Hepatocyte (in vitro differentiated cells): ENCODE results near the gene TEAD1. TPM values are rescaled to one million over a fixed set of nuclear protein-coding genes. Genes with fewer than 3 reads are reported as not detected.
A peak's percentile ranks its signal among the peaks of the same experiment; 100 is the strongest.

Experiments used
- DNase-seq: peaks from one replicate; pipeline ENCODE4 v3.0.0-alpha.2; 2016; ENCODE audit warnings: low spot score
- H2AFZ ChIP-seq: fragments of 200-600 bp; sonication (generic); 2 replicates; pipeline ENCODE4 v1.6.0; 2016; ENCODE audit warnings: antibody characterized with exemption, mild to moderate bottlenecking
- H3K27ac ChIP-seq: fragments of 200-600 bp; sonication (generic); 2 replicates; pipeline ENCODE4 v1.5.1; 2016; ENCODE audit warnings: mild to moderate bottlenecking
- H3K27me3 ChIP-seq: fragments of 200-600 bp; sonication (generic); 2 replicates; pipeline ENCODE4 v1.6.1; 2016
- H3K36me3 ChIP-seq: fragments of 200-600 bp; sonication (generic); replicated peaks from 2 replicates; pipeline ENCODE4 v1.5.1; 2016; ENCODE audit warnings: low read depth; ENCODE audit not compliant: insufficient read depth
- H3K4me1 ChIP-seq: fragments of 200-600 bp; sonication (generic); 2 replicates; pipeline ENCODE4 v1.5.1; 2016; ENCODE audit warnings: mild to moderate bottlenecking, moderate library complexity; ENCODE audit not compliant: insufficient read depth
- H3K4me2 ChIP-seq: fragments of 200-600 bp; sonication (generic); 2 replicates; pipeline ENCODE4 v1.6.0; 2016
- H3K4me3 ChIP-seq: fragments of 200-600 bp; sonication (generic); 2 replicates; pipeline ENCODE4 v1.5.1; 2016; ENCODE audit warnings: mild to moderate bottlenecking
- H3K79me2 ChIP-seq: fragments of 200-600 bp; sonication (generic); 2 replicates; pipeline ENCODE4 v1.6.0; 2017; ENCODE audit warnings: mild to moderate bottlenecking
- H3K9me2 ChIP-seq: fragments of 200-600 bp; sonication (generic); replicated peaks from 2 replicates; pipeline ENCODE4 v1.6.0; 2017; ENCODE audit warnings: mild to moderate bottlenecking; ENCODE audit not compliant: insufficient read depth
- H3K9me3 ChIP-seq: fragments of 200-600 bp; sonication (generic); 2 replicates; pipeline ENCODE4 v1.5.1; 2016; ENCODE audit warnings: low read depth, mild to moderate bottlenecking
- H4K20me1 ChIP-seq: fragments of 200-600 bp; sonication (generic); 2 replicates; pipeline ENCODE4 v1.6.0; 2016; ENCODE audit warnings: mild to moderate bottlenecking; ENCODE audit not compliant: insufficient read depth, poor library complexity, severe bottlenecking
- CTCF ChIP-seq: fragments of 200-600 bp; sonication (generic); IDR thresholded peaks from 2 replicates; pipeline ENCODE4 v1.5.1; 2016; ENCODE audit warnings: antibody characterized with exemption, mild to moderate bottlenecking; ENCODE audit not compliant: poor library complexity
- EZH2 ChIP-seq: fragments of 200-600 bp; sonication (generic); IDR thresholded peaks from 2 replicates; pipeline ENCODE4 v1.6.1; 2016; ENCODE audit warnings: antibody characterized with exemption, mild to moderate bottlenecking, borderline replicate concordance
- EZH2phosphoT487 ChIP-seq: fragments of 200-600 bp; sonication (generic); IDR thresholded peaks from one replicate; pipeline ENCODE4 v1.6.1; 2018; ENCODE audit warnings: antibody characterized with exemption, mild to moderate bottlenecking, low read depth, moderate library complexity; ENCODE audit not compliant: unreplicated experiment, severe bottlenecking
- WGBS: methylation state at CpG from one replicate; pipeline ENCODE4 v1.1.6; 2016; ENCODE audit warnings: low lambda C conversion rate; ENCODE audit errors: missing lambda C conversion rate; 5-methylcytosine and 5-hydroxymethylcytosine counted together
- polyA plus RNA-seq: library from polyadenylated mRNA; unstranded; fragments of >200 nt; fragmentation: Nextera tagmentation; extraction: Ambion mirVana; gene quantifications from 2 replicates; pipeline ENCODE4 v1.2.1, GENCODE V29; 2016
- total RNA-seq: library from RNA; depleted of rRNA; stranded (reverse); fragments of >200 nt; gene quantifications from 2 replicates; pipeline ENCODE4 v1.2.3, GENCODE V29; 2014

TEAD1 gene
- total and polyA plus RNA-seq, 2 experiments from 2014 or later = 37.2 to 82.2 TPM

- no peak overlapping the region for H3K4me3 ChIP-seq
- no peak overlapping the region for H2AFZ ChIP-seq
- H3K4me2 ChIP-seq = no peak overlapping the region
- H3K27me3 ChIP-seq = no peaks in the 10 kb centered on the region
- no peaks in the 10 kb centered on the region for H3K9me2 ChIP-seq
- H3K27ac ChIP-seq = no peak overlapping the region
- H4K20me1 ChIP-seq = peaks cover 5% of the 10 kb centered on the region
- WGBS = 83% methylated on average over 11 of the region's 12 CpGs
- DNase-seq = no peak
- H3K79me2 ChIP-seq = peaks cover 92% of the 10 kb centered on the region
- peaks cover 47% of the 10 kb centered on the region for H3K4me1 ChIP-seq
- TF ChIP-seq EZH2 (no peak), CTCF (no peak), EZH2phosphoT487 (no peak)
- H3K36me3 ChIP-seq = no peaks in the 10 kb centered on the region
- no peaks in the 10 kb centered on the region for H3K9me3 ChIP-seq
These were observed 135.8 kb downstream of the TEAD1 start for GRCh38 chr11:12809864-12810567.

- DNase-seq = no peak
- Histone ChIP-seq H3K4me3 (no peak overlapping the region), H3K27ac (no peak overlapping the region), H3K36me3 (no peaks in the 10 kb centered on the region), H3K9me3 (no peaks in the 10 kb centered on the region), H3K4me1 (peaks cover 50% of the 10 kb centered on the region), H3K4me2 (no peak overlapping the region), H3K9me2 (no peaks in the 10 kb centered on the region), H3K79me2 (peaks cover 90% of the 10 kb centered on the region), H3K27me3 (no peaks in the 10 kb centered on the region), H2AFZ (no peak overlapping the region), H4K20me1 (peaks cover 5% of the 10 kb centered on the region)
- no peak for TF ChIP-seq CTCF
- TF ChIP-seq EZH2phosphoT487 = no peak
- TF ChIP-seq EZH2 = no peak
- WGBS = 78% methylated on average over 5 of the region's 5 CpGs
These were observed 136.3 kb downstream of the TEAD1 start for GRCh38 chr11:12810568-12810894.

DNA sequence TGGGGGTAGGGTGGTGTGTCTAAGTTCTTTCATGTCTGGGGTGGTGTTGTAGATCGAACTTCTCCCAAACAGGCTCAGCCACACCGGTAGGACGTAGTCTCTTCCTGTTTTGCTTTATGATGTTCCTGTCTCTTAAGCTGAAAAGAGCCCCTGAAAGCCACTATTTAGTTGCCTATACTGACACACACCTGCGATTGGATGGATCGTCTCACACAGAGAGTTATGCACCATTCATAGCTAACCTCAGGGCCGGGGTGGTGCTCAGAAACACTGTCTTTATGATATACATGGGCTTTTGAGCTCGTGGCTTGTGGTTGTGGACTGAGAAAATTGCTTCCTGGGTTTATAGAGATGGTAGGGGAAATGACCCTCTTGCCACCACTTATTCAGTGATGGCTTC lies 137.6 kb downstream of the TEAD1 start:
- DNase-seq = no peak
- Histone ChIP-seq H3K4me3 (no peak overlapping the region), H3K27me3 (no peaks in the 10 kb centered on the region), H3K9me2 (no peaks in the 10 kb centered on the region), H4K20me1 (peaks cover 5% of the 10 kb centered on the region), H3K4me2 (no peak overlapping the region), H3K4me1 (peaks cover 43% of the 10 kb centered on the region), H2AFZ (no peak overlapping the region), H3K79me2 (peaks cover 90% of the 10 kb centered on the region), H3K36me3 (no peaks in the 10 kb centered on the region), H3K27ac (no peak overlapping the region), H3K9me3 (no peaks in the 10 kb centered on the region)
- 87% methylated on average over 7 of the region's 7 CpGs for WGBS
- TF ChIP-seq EZH2 (no peak), EZH2phosphoT487 (no peak), CTCF (no peak)

GRCh38 chr11:12812849-12813248 lies 138.6 kb downstream of the TEAD1 start:
- no peak for DNase-seq
- TF ChIP-seq CTCF = no peak
- TF ChIP-seq EZH2phosphoT487 = no peak
- no peaks in the 10 kb centered on the region for H3K9me2 ChIP-seq
- no peaks in the 10 kb centered on the region for H3K36me3 ChIP-seq
- H3K4me3 ChIP-seq = no peak overlapping the region
- H2AFZ ChIP-seq = no peak overlapping the region
- no peaks in the 10 kb centered on the region for H3K27me3 ChIP-seq
- H3K4me1 ChIP-seq = peaks cover 42% of the 10 kb centered on the region
- peak overlapping the region; percentile 69 for H3K4me2 ChIP-seq
- H4K20me1 ChIP-seq = peaks cover 5% of the 10 kb centered on the region
- H3K27ac ChIP-seq = peak overlapping the region; percentile 32
- 57% methylated on average over 4 of the region's 4 CpGs for WGBS
- peaks cover 90% of the 10 kb centered on the region for H3K79me2 ChIP-seq
- no peaks in the 10 kb centered on the region for H3K9me3 ChIP-seq
